SK-N-SH (cell line): ENCODE results near the gene CD19. TPM values are rescaled to one million over a fixed set of nuclear protein-coding genes. Genes with fewer than 3 reads are reported as not detected.

ENCODE experiments used
- CTCF ChIA-PET: fragments of 300-600, 350-600 bp; formaldehyde crosslinking; extraction: SDS; loops from one replicate; lab custom pipeline; 2021; lab: Yijun Ruan, JAX
- POLR2A ChIA-PET: fragments of 350-600 bp; sonication (Branson Sonifier 250); formaldehyde crosslinking; extraction: SDS; loops from one replicate; lab custom pipeline; 2020; ENCODE audit warnings: antibody characterized with exemption, inconsistent platforms; lab: Yijun Ruan, JAX
- DNase-seq: peaks from one replicate; pipeline ENCODE4 v3.0.0; 2012
- H2AFZ ChIP-seq: fragments of 200-600 bp; sonication (generic); 2 replicates; pipeline ENCODE4 v1.8.1; 2016; ENCODE audit warnings: antibody characterized with exemption, mild to moderate bottlenecking, low read depth
- H3F3A ChIP-seq: fragments of 200-600 bp; sonication (generic); replicated peaks from 2 replicates; pipeline ENCODE3; 2016; ENCODE audit warnings: antibody characterized with exemption, mild to moderate bottlenecking; ENCODE audit not compliant: insufficient read depth
- H3K27ac ChIP-seq, 2 experiments: fragments of 200-500 bp in 1 of 2; fragments of 200-600 bp in 1 of 2; sonication (Bioruptor generic) in 1 of 2; sonication (generic), shearing (Covaris generic) in 1 of 2; 2 replicates each; pipeline versions ENCODE4 v1.5.1 to v1.6.1; 2014 to 2016; ENCODE audit warnings: low read depth in 2 of 2, inconsistent platforms in 1 of 2, low read length in 1 of 2, mild to moderate bottlenecking in 1 of 2, mixed read lengths in 1 of 2
- H3K27me3 ChIP-seq: fragments of 200-600 bp; sonication (generic), shearing (Covaris generic); 2 replicates; pipeline ENCODE4 v1.6.1; 2016; ENCODE audit warnings: mixed run types; ENCODE audit not compliant: insufficient read depth
- H3K36me3 ChIP-seq, 2 experiments: fragments of 200-500 bp in 1 of 2; fragments of 200-600 bp in 1 of 2; sonication (Bioruptor generic) in 1 of 2; sonication (generic) in 1 of 2; replicated peaks in 1 of 2; 2 replicates each; pipeline versions ENCODE3 to v1.5.1; 2014 to 2016; ENCODE audit warnings: low read length in 1 of 2, mild to moderate bottlenecking in 1 of 2; ENCODE audit not compliant: insufficient read depth in 2 of 2, control insufficient read depth in 1 of 2
- H3K4me1 ChIP-seq, 2 experiments: fragments of 200-500 bp in 1 of 2; fragments of 200-600 bp in 1 of 2; sonication (Bioruptor generic) in 1 of 2; sonication (generic), shearing (Covaris generic) in 1 of 2; 2 replicates each; pipeline versions ENCODE4 v1.5.1 to v1.6.1; 2014 to 2016; ENCODE audit warnings: low read depth in 1 of 2, low read length in 1 of 2, mixed run types in 1 of 2; ENCODE audit not compliant: insufficient read depth in 2 of 2, control insufficient read depth in 1 of 2
- H3K4me2 ChIP-seq: fragments of 200-600 bp; sonication (generic), shearing (Covaris generic); 2 replicates; pipeline ENCODE4 v1.6.1; 2017; ENCODE audit warnings: mixed run types
- H3K4me3 ChIP-seq, 2 experiments: fragments of 200-500 bp in 1 of 2; fragments of 200-600 bp in 1 of 2; sonication (Bioruptor generic) in 1 of 2; sonication (generic), shearing (Covaris generic) in 1 of 2; 2 replicates each; pipeline versions ENCODE4 v1.5.1 to v1.8.1; 2014 to 2016; ENCODE audit warnings: low read depth in 2 of 2, inconsistent platforms in 1 of 2, low read length in 1 of 2, mild to moderate bottlenecking in 1 of 2, mixed read lengths in 1 of 2, moderate library complexity in 1 of 2
- H3K79me2 ChIP-seq: fragments of 200-600 bp; sonication (generic); 2 replicates; pipeline ENCODE4 v1.8.1; 2017; ENCODE audit warnings: mild to moderate bottlenecking; ENCODE audit not compliant: insufficient read depth
- H3K9ac ChIP-seq: fragments of 200-600 bp; sonication (generic); 2 replicates; pipeline ENCODE4 v1.6.1; 2017; ENCODE audit warnings: mixed run types
- H3K9me2 ChIP-seq: fragments of 200-600 bp; sonication (generic); 2 replicates; pipeline ENCODE4 v1.6.1; 2017; ENCODE audit warnings: mixed run types
- H3K9me3 ChIP-seq: fragments of 200-600 bp; sonication (generic); 2 replicates; pipeline ENCODE4 v1.6.1; 2017; ENCODE audit warnings: mixed run types, mild to moderate bottlenecking, moderate library complexity
- H4K20me1 ChIP-seq: fragments of 200-600 bp; sonication (generic); 2 replicates; pipeline ENCODE4 v1.6.1; 2017; ENCODE audit warnings: mild to moderate bottlenecking, mixed run types; ENCODE audit not compliant: insufficient read depth
- CHD2 ChIP-seq: fragments of 150-350 bp; IDR thresholded peaks from 2 replicates; pipeline ENCODE4 v1.6.1; 2018; ENCODE audit warnings: low read length; ENCODE audit not compliant: partially characterized antibody
- CTCF ChIP-seq: fragments of 200-600 bp; sonication (generic); IDR thresholded peaks from 2 replicates; pipeline ENCODE4 v1.6.1; 2017; ENCODE audit warnings: antibody characterized with exemption, mild to moderate bottlenecking, moderate library complexity
- EP300 ChIP-seq, 2 experiments: IDR thresholded peaks; 2 replicates each; pipeline versions ENCODE4 v1.4.0 to v1.6.1; 2012; ENCODE audit warnings: borderline replicate concordance in 1 of 2, low read depth in 1 of 2, low read length in 1 of 2
- FOXJ3 ChIP-seq: sonication (generic); formaldehyde crosslinking; IDR thresholded peaks from 2 replicates; pipeline ENCODE4 v1.5.1; 2020; ENCODE audit warnings: mild to moderate bottlenecking, missing genetic modification reagents
- GABPA ChIP-seq: IDR thresholded peaks from 2 replicates; pipeline ENCODE4 v1.4.0; 2012; ENCODE audit warnings: low read depth, mild to moderate bottlenecking
- GATA2 ChIP-seq: sonication (generic); formaldehyde crosslinking; IDR thresholded peaks from 2 replicates; pipeline ENCODE4 v1.5.0; 2020; ENCODE audit warnings: mild to moderate bottlenecking, missing genetic modification reagents
- NRF1 ChIP-seq: IDR thresholded peaks from 2 replicates; pipeline ENCODE4 v1.6.1; 2012; ENCODE audit warnings: low read depth, mild to moderate bottlenecking, low read length
- POLR2AphosphoS5 ChIP-seq: IDR thresholded peaks from 2 replicates; pipeline ENCODE4 v1.6.1; 2012; ENCODE audit warnings: low read depth, low read length
- TCF12 ChIP-seq: IDR thresholded peaks from 2 replicates; pipeline ENCODE4 v1.4.0; 2012
- WGBS: methylation state at CpG from one replicate; pipeline ENCODE4 v1.1.6; 2017; ENCODE audit warnings: low lambda C conversion rate; 5-methylcytosine and 5-hydroxymethylcytosine counted together
- polyA plus RNA-seq, 3 experiments: library from polyadenylated mRNA; depleted of rRNA; stranded (reverse); fragments of >200 nt; gene quantifications; 2 replicates each; pipeline ENCODE4 v1.2.3, GENCODE V29; 2012
- TF ChIP-seq, protein P1 (sequence below): IDR thresholded peaks from 2 replicates; pipeline ENCODE4; 2012

Gene CD19
- polyA plus RNA-seq, 1 of the 3 experiments (the other 2 are of a cell fraction) = not detected

DNA sequence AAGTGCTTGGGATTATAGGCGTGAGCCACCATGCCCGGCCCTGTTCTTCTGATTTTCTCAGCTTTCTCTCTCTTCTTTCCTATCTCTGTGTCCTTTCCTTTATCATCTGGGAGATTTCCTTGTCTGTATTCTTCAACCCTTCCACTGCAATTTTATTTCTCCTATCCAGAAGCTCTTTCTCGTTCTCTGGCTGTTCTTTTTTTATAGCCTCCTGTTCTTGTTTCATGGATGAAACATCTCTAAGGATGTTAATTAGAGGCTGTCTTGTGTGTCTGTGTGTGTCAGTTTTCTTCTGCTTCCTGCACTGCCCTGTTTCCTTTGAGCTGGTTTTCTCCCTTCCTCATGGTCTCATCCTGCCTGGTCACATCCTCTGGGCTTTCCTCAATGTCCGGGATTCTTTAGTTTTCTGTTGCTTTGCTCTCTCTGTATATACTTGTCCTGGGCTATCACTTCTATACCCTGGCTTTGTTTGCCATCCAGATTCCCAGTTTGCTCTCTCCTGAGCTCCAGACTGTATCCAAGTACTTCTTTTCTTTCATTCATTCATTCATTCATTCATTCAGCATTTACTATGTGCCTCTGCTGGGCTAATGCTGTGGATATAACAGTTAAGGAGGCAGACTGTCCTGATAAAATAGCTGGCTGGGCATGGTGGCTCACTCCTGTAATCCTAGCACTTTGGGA lies 55.5 kb downstream of the CD19 start:
- ChIA-PET POLR2A (no interaction called here), CTCF (interaction anchor here (1.1 to 1.3 kb wide), 2 partner anchors 10 to 12 kb away, joined by 3 to 4 read pairs; no protein-coding TSS in a partner anchor)
- Histone ChIP-seq H2AFZ (no peak overlapping the region), H3K9ac (no peak overlapping the region), H3K36me3 (peaks cover 11 to 18% of the 10 kb centered on the region in 2 experiments), H3K4me2 (no peak overlapping the region), H3K4me3 (no peak overlapping the region), H3K9me3 (no peaks in the 10 kb centered on the region), H3K27ac (no peak overlapping the region), H3F3A (no peaks in the 10 kb centered on the region), H3K9me2 (no peaks in the 10 kb centered on the region), H3K79me2 (no peaks in the 10 kb centered on the region), H3K4me1 (no peaks in the 10 kb centered on the region)
- 100% methylated on average over 4 of the region's 4 CpGs for WGBS
- DNase-seq = no peak
- no peak for TF ChIP-seq NRF1
- TF ChIP-seq POLR2AphosphoS5 = no peak
- TF ChIP-seq TCF12 = no peak
- no peak for TF ChIP-seq CHD2
- TF ChIP-seq GABPA = no peak
- TF ChIP-seq GATA2 (CRISPR knock-in tag) = no peak
- TF ChIP-seq FOXJ3 (CRISPR knock-in tag) = no peak
- no peak for TF ChIP-seq CTCF
- TF ChIP-seq, protein P1, sequence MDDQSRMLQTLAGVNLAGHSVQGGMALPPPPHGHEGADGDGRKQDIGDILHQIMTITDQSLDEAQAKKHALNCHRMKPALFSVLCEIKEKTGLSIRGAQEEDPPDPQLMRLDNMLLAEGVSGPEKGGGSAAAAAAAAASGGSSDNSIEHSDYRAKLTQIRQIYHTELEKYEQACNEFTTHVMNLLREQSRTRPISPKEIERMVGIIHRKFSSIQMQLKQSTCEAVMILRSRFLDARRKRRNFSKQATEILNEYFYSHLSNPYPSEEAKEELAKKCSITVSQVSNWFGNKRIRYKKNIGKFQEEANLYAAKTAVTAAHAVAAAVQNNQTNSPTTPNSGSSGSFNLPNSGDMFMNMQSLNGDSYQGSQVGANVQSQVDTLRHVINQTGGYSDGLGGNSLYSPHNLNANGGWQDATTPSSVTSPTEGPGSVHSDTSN = no peak
- no peak for TF ChIP-seq EP300 (IDR thresholded peaks at IDR 0.05; ENCODE audit: borderline replicate concordance in 1 of 2, low read depth in 1 of 2, low read length in 1 of 2)
- TF ChIP-seq, all 33 proteins: peak for 0
- Histone ChIP-seq H3K27me3 (no peaks in the 10 kb centered on the region), H4K20me1 (no peaks in the 10 kb centered on the region)

Other genes starting within 250 kb of the CD19 start
- 399 and 488 TPM in 2 replicates for gene EIF3C, start 220.5 kb upstream of the CD19 start, polyA plus RNA-seq (2012; rRNA removed)
- 0.74 and 0.84 TPM in 2 replicates for gene NPIPB9, start 180.2 kb upstream of the CD19 start, polyA plus RNA-seq (2012; rRNA removed)
- 21.5 and 39.2 TPM in 2 replicates for gene ATXN2L, start 109.0 kb upstream of the CD19 start, polyA plus RNA-seq (2012; rRNA removed)
- 300 and 358 TPM in 2 replicates for gene TUFM, start 85.6 kb upstream of the CD19 start, polyA plus RNA-seq (2012; rRNA removed)
- 59.8 and 71.1 TPM in 2 replicates for gene SH2B1, start 68.1 kb upstream of the CD19 start, polyA plus RNA-seq (2012; rRNA removed)
- 3.0 and 3.3 TPM in 2 replicates for gene ATP2A1, start 53.5 kb upstream of the CD19 start, polyA plus RNA-seq (2012; rRNA removed)
- gene RABEP2, start 6.7 kb upstream of the CD19 start, polyA plus RNA-seq (2012; rRNA removed) = 35.6 and 46.1 TPM in 2 replicates
- 41.9 and 56.1 TPM in 2 replicates for gene NFATC2IP, start 19.0 kb downstream of the CD19 start, polyA plus RNA-seq (2012; rRNA removed)
- gene SPNS1, start 42.8 kb downstream of the CD19 start, polyA plus RNA-seq (2012; rRNA removed) = 24.8 and 41.1 TPM in 2 replicates
- gene LAT, start 53.1 kb downstream of the CD19 start, polyA plus RNA-seq (2012; rRNA removed) = 8.0 and 8.6 TPM in 2 replicates